ENCODE data around the gene ANKH. TPM values are rescaled to one million over a fixed set of nuclear protein-coding genes. Genes with fewer than 3 reads are reported as not detected.

The ANKH gene
- total RNA-seq, 1 experiment from 2014 or later, result 65.2 TPM

DNA sequence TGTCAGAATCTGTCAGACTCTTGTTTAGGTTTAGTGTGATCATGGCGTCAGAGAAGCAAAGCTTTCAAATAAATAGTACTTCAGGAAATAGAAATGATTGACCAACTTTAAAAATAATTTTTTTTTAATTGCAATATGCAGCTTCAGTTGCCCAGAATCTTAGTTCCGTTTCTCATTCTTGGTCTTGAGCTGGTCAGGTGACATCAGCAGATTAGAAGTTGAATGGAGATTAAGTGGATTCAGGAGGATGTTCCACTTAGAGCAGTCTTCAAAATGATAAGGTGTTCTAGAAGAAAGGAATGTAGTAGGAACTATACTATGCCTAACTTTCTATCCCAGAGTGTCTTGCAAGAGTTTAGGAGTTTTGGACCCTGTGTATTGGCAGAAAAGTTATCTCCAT, 176.4 kb downstream of the ANKH start:
- BruUV-seq (replicated peaks), result no TSS peak
- Histone ChIP-seq H3K9me3 (ENCODE audit: control insufficient read depth in 1 of 2, insufficient read depth in 1 of 2, low read depth in 1 of 2, low read length in 2 of 2) (no peaks in the 10 kb centered on the region), H4K20me1 (ENCODE audit: insufficient read depth) (no peaks in the 10 kb centered on the region), H3K9me2 (ENCODE audit: insufficient read depth) (no peaks in the 10 kb centered on the region), H3K27me3 (ENCODE audit: insufficient read depth, low read length) (no peaks in the 10 kb centered on the region), H3K4me3 (replicated peaks in 1 of 2; ENCODE audit: low read depth in 1 of 2, low read length in 2 of 2) (no peak overlapping the region), H2AFZ (ENCODE audit: low read depth, low read length, poor library complexity, severe bottlenecking) (no peak overlapping the region), H3K79me2 (ENCODE audit: insufficient read depth, low read length) (no peaks in the 10 kb centered on the region), H3K4me1 (ENCODE audit: control insufficient read depth in 1 of 2, insufficient read depth in 2 of 2, low read length in 2 of 2) (no peaks in the 10 kb centered on the region), H3K36me3 (ENCODE audit: control insufficient read depth in 1 of 2, insufficient read depth in 2 of 2, low read length in 2 of 2) (peaks cover 14 to 35% of the 10 kb centered on the region in 2 experiments; a peak in 3 of 4 replicates), H3K4me2 (ENCODE audit: low read length) (no peak overlapping the region), H3K9ac (ENCODE audit: low read length) (no peak overlapping the region), H3K27ac (ENCODE audit: low read depth, low read length) (no peak overlapping the region)
- TF ChIP-seq POLR2A (IDR thresholded peaks at IDR 0.05; ENCODE audit: borderline replicate concordance, extremely low read depth, insufficient read depth, insufficient read length), result no peak
- TF ChIP-seq, protein P1, sequence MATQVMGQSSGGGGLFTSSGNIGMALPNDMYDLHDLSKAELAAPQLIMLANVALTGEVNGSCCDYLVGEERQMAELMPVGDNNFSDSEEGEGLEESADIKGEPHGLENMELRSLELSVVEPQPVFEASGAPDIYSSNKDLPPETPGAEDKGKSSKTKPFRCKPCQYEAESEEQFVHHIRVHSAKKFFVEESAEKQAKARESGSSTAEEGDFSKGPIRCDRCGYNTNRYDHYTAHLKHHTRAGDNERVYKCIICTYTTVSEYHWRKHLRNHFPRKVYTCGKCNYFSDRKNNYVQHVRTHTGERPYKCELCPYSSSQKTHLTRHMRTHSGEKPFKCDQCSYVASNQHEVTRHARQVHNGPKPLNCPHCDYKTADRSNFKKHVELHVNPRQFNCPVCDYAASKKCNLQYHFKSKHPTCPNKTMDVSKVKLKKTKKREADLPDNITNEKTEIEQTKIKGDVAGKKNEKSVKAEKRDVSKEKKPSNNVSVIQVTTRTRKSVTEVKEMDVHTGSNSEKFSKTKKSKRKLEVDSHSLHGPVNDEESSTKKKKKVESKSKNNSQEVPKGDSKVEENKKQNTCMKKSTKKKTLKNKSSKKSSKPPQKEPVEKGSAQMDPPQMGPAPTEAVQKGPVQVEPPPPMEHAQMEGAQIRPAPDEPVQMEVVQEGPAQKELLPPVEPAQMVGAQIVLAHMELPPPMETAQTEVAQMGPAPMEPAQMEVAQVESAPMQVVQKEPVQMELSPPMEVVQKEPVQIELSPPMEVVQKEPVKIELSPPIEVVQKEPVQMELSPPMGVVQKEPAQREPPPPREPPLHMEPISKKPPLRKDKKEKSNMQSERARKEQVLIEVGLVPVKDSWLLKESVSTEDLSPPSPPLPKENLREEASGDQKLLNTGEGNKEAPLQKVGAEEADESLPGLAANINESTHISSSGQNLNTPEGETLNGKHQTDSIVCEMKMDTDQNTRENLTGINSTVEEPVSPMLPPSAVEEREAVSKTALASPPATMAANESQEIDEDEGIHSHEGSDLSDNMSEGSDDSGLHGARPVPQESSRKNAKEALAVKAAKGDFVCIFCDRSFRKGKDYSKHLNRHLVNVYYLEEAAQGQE (IDR thresholded peaks at IDR 0.05; ENCODE audit: low read depth), result no peak
- intact Hi-C loops (cut with micrococcal nuclease), result no loop called here
- RAD21 ChIA-PET (ENCODE audit: low non-redundant PET in 1 of 2, low total read pairs in 2 of 2, uncharacterized antibody in 2 of 2, unreplicated experiment in 2 of 2), result no interaction called here
- POLR2A ChIA-PET, result no interaction called here
- ATAC-seq (no peak), DNase-seq (ENCODE audit: low read depth, low spot score) (no peak)
- CTCF ChIA-PET, result no interaction called here

DNA sequence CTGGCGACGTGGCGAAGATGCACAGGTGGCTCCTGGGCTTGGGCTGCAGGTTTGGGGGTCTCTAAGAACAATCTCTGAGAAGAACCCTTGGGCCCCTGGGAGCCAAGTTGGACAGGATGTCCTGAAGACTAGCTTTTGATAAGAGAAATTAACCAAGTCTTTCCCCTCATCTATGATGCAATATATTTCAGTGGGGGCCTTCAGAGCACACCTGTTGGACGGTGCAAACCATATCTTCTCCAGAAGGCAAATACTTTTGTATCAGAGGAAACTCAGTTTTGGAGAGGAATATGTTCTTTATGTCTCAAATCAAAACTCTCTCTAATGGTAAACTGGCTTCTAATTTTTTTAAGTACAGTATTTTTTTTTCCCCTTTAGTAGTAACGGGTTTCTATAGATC, 178.5 kb downstream of the ANKH start:
- Histone ChIP-seq H3K4me1 (ENCODE audit: control insufficient read depth in 1 of 2, insufficient read depth in 2 of 2, low read length in 2 of 2) (no peaks in the 10 kb centered on the region), H3K36me3 (ENCODE audit: control insufficient read depth in 1 of 2, insufficient read depth in 2 of 2, low read length in 2 of 2) (peaks cover 17 to 48% of the 10 kb centered on the region in 2 experiments; a peak in 3 of 4 replicates), H3K9me3 (ENCODE audit: control insufficient read depth in 1 of 2, insufficient read depth in 1 of 2, low read depth in 1 of 2, low read length in 2 of 2) (no peaks in the 10 kb centered on the region), H3K9ac (ENCODE audit: low read length) (no peak overlapping the region), H3K4me3 (replicated peaks in 1 of 2; ENCODE audit: low read depth in 1 of 2, low read length in 2 of 2) (no peak overlapping the region), H4K20me1 (ENCODE audit: insufficient read depth) (no peaks in the 10 kb centered on the region), H3K4me2 (ENCODE audit: low read length) (no peak overlapping the region), H3K9me2 (ENCODE audit: insufficient read depth) (no peaks in the 10 kb centered on the region), H3K27ac (ENCODE audit: low read depth, low read length) (no peak overlapping the region), H3K27me3 (ENCODE audit: insufficient read depth, low read length) (no peaks in the 10 kb centered on the region), H3K79me2 (ENCODE audit: insufficient read depth, low read length) (no peaks in the 10 kb centered on the region), H2AFZ (ENCODE audit: low read depth, low read length, poor library complexity, severe bottlenecking) (no peak overlapping the region)
- intact Hi-C loops (cut with micrococcal nuclease), result no loop called here
- ChIA-PET RAD21 (ENCODE audit: low non-redundant PET in 1 of 2, low total read pairs in 2 of 2, uncharacterized antibody in 2 of 2, unreplicated experiment in 2 of 2) (no interaction called here), CTCF (no interaction called here), POLR2A (no interaction called here)
- no TSS peak for BruUV-seq (replicated peaks)
- TF ChIP-seq TCF7L2 (IDR thresholded peaks at IDR 0.05; ENCODE audit: borderline replicate concordance, extremely low read depth, insufficient read depth, insufficient read length) (no peak), CEBPB (IDR thresholded peaks at IDR 0.05; ENCODE audit: low read depth) (no peak), EZH2phosphoT487 (IDR thresholded peaks at IDR 0.05; ENCODE audit: borderline replicate concordance) (no peak), EZH2 (IDR thresholded peaks at IDR 0.05) (no peak), ELF1 (IDR thresholded peaks at IDR 0.05; ENCODE audit: borderline replicate concordance, low read depth) (no peak), SP1 (IDR thresholded peaks at IDR 0.05; ENCODE audit: low read depth) (no peak)
- TF ChIP-seq, protein P2, sequence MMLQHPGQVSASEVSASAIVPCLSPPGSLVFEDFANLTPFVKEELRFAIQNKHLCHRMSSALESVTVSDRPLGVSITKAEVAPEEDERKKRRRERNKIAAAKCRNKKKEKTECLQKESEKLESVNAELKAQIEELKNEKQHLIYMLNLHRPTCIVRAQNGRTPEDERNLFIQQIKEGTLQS (IDR thresholded peaks at IDR 0.05), result no peak
- DNase-seq (ENCODE audit: low read depth, low spot score) (no peak), ATAC-seq (no peak)
